ENCODE data around the gene ZNF79. TPM values are rescaled to one million over a fixed set of nuclear protein-coding genes. Genes with fewer than 3 reads are reported as not detected.

Gene ZNF79
- total RNA-seq, 1 donor from 2014 or later, result 6.2 TPM

- Histone ChIP-seq H3K9me3 (replicated peaks) (no peaks in the 10 kb centered on the region), H3K4me1 (peaks cover 3% of the 10 kb centered on the region), H3K36me3 (peaks cover 14% of the 10 kb centered on the region), H3K27me3 (ENCODE audit: low read depth) (no peaks in the 10 kb centered on the region), H3K27ac (replicated peaks) (no peak overlapping the region), H3K4me3 (no peak overlapping the region)
- DNase-seq, result no peak
- intact Hi-C loops (cut with micrococcal nuclease), result no loop called here
- TF ChIP-seq CTCF (IDR thresholded peaks at IDR 0.05; ENCODE audit: borderline replicate concordance), result no peak
Observed at GRCh38 chr9:127390248-127390545, 34.0 kb upstream of the ZNF79 start.

GRCh38 chr9:127390563-127390962 is 33.6 kb upstream of the ZNF79 start:
- Histone ChIP-seq H3K27ac (replicated peaks) (no peak overlapping the region), H3K9me3 (replicated peaks) (no peaks in the 10 kb centered on the region), H3K4me3 (no peak overlapping the region), H3K4me1 (peaks cover 3% of the 10 kb centered on the region), H3K27me3 (ENCODE audit: low read depth) (no peaks in the 10 kb centered on the region), H3K36me3 (peaks cover 14% of the 10 kb centered on the region)
- intact Hi-C loops (cut with micrococcal nuclease), result no loop called here
- no peak for TF ChIP-seq CTCF (IDR thresholded peaks at IDR 0.05; ENCODE audit: borderline replicate concordance)
- DNase-seq, result no peak

GRCh38 chr9:127392166-127392565 is 32.0 kb upstream of the ZNF79 start:
- no peak overlapping the region for H3K27ac ChIP-seq (replicated peaks)
- TF ChIP-seq CTCF (IDR thresholded peaks at IDR 0.05; ENCODE audit: borderline replicate concordance), result no peak
- H3K36me3 ChIP-seq, result peaks cover 14% of the 10 kb centered on the region
- no peaks in the 10 kb centered on the region for H3K9me3 ChIP-seq (replicated peaks)
- DNase-seq, result no peak
- no peak overlapping the region for H3K4me3 ChIP-seq
- intact Hi-C loops (cut with micrococcal nuclease), result no loop called here
- H3K4me1 ChIP-seq, result peaks cover 11% of the 10 kb centered on the region
- H3K27me3 ChIP-seq (ENCODE audit: low read depth), result no peaks in the 10 kb centered on the region

GRCh38 chr9:127392976-127393375 is 31.2 kb upstream of the ZNF79 start:
- peaks cover 19% of the 10 kb centered on the region for H3K4me1 ChIP-seq
- H3K36me3 ChIP-seq, result peaks cover 14% of the 10 kb centered on the region
- intact Hi-C loops (cut with micrococcal nuclease), result no loop called here
- no peak for DNase-seq
- TF ChIP-seq CTCF (IDR thresholded peaks at IDR 0.05; ENCODE audit: borderline replicate concordance), result no peak
- H3K27me3 ChIP-seq (ENCODE audit: low read depth), result no peaks in the 10 kb centered on the region
- no peak overlapping the region for H3K4me3 ChIP-seq
- no peaks in the 10 kb centered on the region for H3K9me3 ChIP-seq (replicated peaks)
- no peak overlapping the region for H3K27ac ChIP-seq (replicated peaks)

GRCh38 chr9:127393645-127394044 is 30.5 kb upstream of the ZNF79 start:
- no peak overlapping the region for H3K4me3 ChIP-seq
- H3K36me3 ChIP-seq, result peaks cover 14% of the 10 kb centered on the region
- H3K9me3 ChIP-seq (replicated peaks), result no peaks in the 10 kb centered on the region
- no peak overlapping the region for H3K27ac ChIP-seq (replicated peaks)
- intact Hi-C loops (cut with micrococcal nuclease), result no loop called here
- TF ChIP-seq CTCF (IDR thresholded peaks at IDR 0.05; ENCODE audit: borderline replicate concordance), result no peak
- H3K27me3 ChIP-seq (ENCODE audit: low read depth), result no peaks in the 10 kb centered on the region
- no peak for DNase-seq
- peaks cover 26% of the 10 kb centered on the region for H3K4me1 ChIP-seq

All from left ventricle myocardium inferior (tissue), 1 donor.